AG04450 (cell line): ENCODE data around the gene S100Z. TPM values are rescaled to one million over a fixed set of nuclear protein-coding genes. Genes with fewer than 3 reads are reported as not detected.
"Not testable (repeated sequence)": the region's sequence is repeated elsewhere in the genome, so short reads cannot be mapped to it uniquely, and the experiment has no call there.

Source experiments
- CTCF ChIA-PET: fragments of 300-600, 350-600 bp; formaldehyde crosslinking; extraction: SDS; loops from one replicate; lab custom pipeline; 2022; ENCODE audit warnings: antibody characterized with exemption, inconsistent platforms; lab: Charles Lee
- POLR2A ChIA-PET: fragments of 350-600 bp; formaldehyde crosslinking; extraction: SDS; loops from one replicate; lab custom pipeline; 2021; ENCODE audit warnings: antibody characterized with exemption, inconsistent platforms; lab: Yijun Ruan, JAX
- DNase-seq: peaks from one replicate; pipeline ENCODE4 v3.0.0-alpha.2; 2011; ENCODE audit warnings: low read depth, low spot score
- H3K27ac ChIP-seq: one replicate; pipeline ENCODE4 v1.5.1; 2012; ENCODE audit warnings: low read depth, low read length, control low read depth
- H3K27me3 ChIP-seq: one replicate; pipeline ENCODE4 v1.6.0; 2012; ENCODE audit warnings: low read length; ENCODE audit not compliant: control insufficient read depth, insufficient read depth
- H3K4me3 ChIP-seq: 2 replicates; pipeline ENCODE4 v1.5.1; 2011; ENCODE audit warnings: mild to moderate bottlenecking, low read depth, low read length, control low read depth
- H3K9me3 ChIP-seq: 2 replicates; pipeline ENCODE4 v1.5.1; 2012; ENCODE audit warnings: low read length; ENCODE audit not compliant: control insufficient read depth, insufficient read depth
- polyA plus RNA-seq: library from polyadenylated mRNA; depleted of rRNA; stranded (reverse); fragments of >200 nt; gene quantifications from 2 replicates; pipeline ENCODE4 v1.2.3, GENCODE V29; 2011
- TF ChIP-seq, protein P1 (sequence below): IDR thresholded peaks from 2 replicates; pipeline ENCODE4 v1.5.1; 2011; ENCODE audit warnings: low read depth, low read length, control low read depth, inconsistent platforms

S100Z gene
- polyA plus RNA-seq, 1 experiment, result not detected

DNA sequence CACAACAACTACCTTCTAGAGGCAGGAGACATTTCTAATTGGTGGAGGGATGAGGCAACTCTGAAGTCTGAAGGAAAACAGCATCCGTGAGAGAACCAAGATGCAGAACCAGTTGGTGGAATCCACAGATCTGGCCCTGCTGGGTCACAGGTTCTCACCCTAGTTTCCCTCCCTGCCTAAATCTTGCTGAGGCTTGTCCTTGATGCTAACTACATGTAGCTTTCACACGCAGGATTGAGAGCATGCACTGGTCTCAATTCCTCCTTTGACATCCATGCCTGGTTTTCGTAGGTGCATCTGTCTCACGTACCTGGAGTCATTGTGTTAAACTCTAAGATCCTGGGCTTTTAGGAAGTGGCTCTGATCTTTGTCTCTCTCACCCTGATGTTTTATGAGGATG, 40.7 kb upstream of the S100Z start:
- Histone ChIP-seq H3K27ac (no peak overlapping the region), H3K27me3 (no peaks in the 10 kb centered on the region), H3K9me3 (no peaks in the 10 kb centered on the region; the same call in 1 of the 2 replicates), H3K4me3 (no peak overlapping the region)
- ChIA-PET POLR2A (no interaction called here), CTCF (no interaction called here)
- TF ChIP-seq, protein P1, sequence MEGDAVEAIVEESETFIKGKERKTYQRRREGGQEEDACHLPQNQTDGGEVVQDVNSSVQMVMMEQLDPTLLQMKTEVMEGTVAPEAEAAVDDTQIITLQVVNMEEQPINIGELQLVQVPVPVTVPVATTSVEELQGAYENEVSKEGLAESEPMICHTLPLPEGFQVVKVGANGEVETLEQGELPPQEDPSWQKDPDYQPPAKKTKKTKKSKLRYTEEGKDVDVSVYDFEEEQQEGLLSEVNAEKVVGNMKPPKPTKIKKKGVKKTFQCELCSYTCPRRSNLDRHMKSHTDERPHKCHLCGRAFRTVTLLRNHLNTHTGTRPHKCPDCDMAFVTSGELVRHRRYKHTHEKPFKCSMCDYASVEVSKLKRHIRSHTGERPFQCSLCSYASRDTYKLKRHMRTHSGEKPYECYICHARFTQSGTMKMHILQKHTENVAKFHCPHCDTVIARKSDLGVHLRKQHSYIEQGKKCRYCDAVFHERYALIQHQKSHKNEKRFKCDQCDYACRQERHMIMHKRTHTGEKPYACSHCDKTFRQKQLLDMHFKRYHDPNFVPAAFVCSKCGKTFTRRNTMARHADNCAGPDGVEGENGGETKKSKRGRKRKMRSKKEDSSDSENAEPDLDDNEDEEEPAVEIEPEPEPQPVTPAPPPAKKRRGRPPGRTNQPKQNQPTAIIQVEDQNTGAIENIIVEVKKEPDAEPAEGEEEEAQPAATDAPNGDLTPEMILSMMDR, result no peak
- DNase-seq, result no peak

DNA sequence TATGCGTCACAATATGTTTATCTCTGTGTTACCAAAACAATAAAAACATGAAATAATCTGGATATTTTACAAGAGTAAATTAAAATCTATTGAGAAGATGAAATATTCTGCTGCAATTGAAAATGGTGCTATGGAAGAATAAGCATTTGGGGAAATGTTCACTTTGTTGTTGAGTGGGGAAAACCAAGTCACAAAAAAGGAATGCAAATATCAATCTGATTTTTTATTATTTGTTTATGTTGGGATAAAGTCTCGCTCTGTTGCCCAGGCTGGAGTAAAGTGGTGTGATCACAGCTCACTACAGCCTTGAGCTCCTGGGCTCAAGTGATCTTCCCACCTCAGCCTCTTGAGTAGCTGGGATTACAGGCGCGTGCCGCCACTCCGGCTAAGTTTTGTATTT, 39.6 kb upstream of the S100Z start:
- no peak for DNase-seq
- Histone ChIP-seq H3K27me3 (no peaks in the 10 kb centered on the region), H3K27ac (no peak overlapping the region), H3K4me3 (no peak overlapping the region), H3K9me3 (no peaks in the 10 kb centered on the region; the same call in 1 of the 2 replicates)
- TF ChIP-seq, protein P1, result no peak
- ChIA-PET CTCF (interaction anchor here (0.6 to 1.6 kb wide), 2 partner anchors 9 to 36 kb away, joined by 3 to 4 read pairs; no protein-coding TSS in a partner anchor), POLR2A (no interaction called here)

DNA sequence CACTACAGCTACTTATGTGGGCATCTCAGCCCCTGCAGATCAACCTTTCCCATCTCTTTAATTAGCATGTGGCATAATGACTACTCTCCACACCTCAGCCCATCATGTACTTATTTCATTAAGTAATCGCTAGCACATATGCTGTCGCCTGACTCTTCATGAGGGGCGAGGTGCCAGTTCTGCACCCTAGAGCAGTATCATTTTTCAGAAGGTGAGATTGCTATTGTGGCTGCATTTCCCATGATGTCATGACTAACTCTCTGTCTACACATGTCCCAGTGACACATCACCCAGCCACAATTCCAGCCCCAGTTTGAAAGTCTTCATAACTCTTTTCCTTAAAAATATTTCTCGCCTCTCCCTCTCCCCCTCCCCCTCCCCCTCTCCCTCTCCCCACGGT, 38.6 kb upstream of the S100Z start:
- TF ChIP-seq, protein P1, result no peak
- Histone ChIP-seq H3K4me3 (no peak overlapping the region), H3K27ac (no peak overlapping the region), H3K27me3 (no peaks in the 10 kb centered on the region), H3K9me3 (no peaks in the 10 kb centered on the region; the same call in 1 of the 2 replicates)
- ChIA-PET CTCF (interaction anchor here (1.6 kb wide), 1 partner anchor 37 kb away, joined by 4 read pairs; no protein-coding TSS in a partner anchor), POLR2A (no interaction called here)
- no peak for DNase-seq

DNA sequence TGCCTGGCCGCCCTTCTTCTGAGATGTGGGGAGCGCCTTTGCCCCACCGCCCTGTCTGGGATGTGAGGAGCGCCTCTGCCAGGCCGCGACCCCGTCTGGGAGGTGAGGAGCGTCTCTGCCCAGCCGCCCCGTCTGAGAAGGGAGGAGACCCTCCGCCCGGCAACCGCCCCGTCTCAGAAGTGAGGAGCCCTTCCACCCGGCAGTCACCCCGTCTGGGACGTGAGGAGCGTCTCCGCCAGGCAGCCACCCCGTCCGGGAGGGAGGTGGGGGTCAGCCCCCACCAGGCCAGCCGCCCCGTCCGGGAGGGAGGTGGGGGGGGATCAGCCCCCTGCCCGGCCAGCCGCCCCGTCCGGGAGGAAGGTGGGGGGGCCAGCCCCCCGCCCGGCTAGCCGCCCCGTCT, 37.6 kb upstream of the S100Z start:
- H3K27me3 ChIP-seq, CTCF ChIA-PET, H3K4me3 ChIP-seq, DNase-seq, POLR2A ChIA-PET, H3K9me3 ChIP-seq, H3K27ac ChIP-seq: not testable (repeated sequence)

DNA sequence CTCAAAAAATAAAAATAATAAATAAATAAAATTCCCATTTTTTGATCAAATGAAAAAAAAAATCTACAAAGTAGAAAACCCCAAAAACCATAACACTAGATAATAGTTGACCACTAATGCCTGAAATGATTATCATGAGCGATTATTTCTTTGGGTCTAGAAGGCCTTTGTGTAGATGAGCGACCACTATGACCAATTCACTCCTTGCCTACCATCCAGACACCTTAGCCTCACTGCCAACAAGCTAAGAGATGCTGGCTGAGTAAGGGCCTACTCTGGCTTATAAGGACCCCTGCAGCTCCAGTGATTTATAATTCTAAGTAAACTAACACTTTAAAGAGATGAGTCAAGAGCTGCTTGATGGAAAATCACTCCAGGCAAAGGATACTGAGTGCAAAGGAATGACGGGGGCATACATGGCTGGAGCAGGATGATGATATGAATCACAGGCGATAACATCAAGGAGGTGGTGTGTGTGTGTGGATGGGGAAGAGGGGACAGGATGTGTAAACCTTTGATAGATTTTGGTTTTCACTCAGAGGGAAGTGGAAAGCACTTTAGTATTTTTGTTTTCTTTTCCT, 35.7 kb upstream of the S100Z start:
- Histone ChIP-seq H3K27me3 (no peaks in the 10 kb centered on the region), H3K4me3 (no peak overlapping the region), H3K27ac (no peak overlapping the region), H3K9me3 (no peaks in the 10 kb centered on the region; the same call in 1 of the 2 replicates)
- TF ChIP-seq, protein P1, result no peak
- DNase-seq, result peak; percentile 59
- CTCF ChIA-PET, result no interaction called here
- POLR2A ChIA-PET, result no interaction called here
